HG02798 (cell line): ENCODE measurements around the gene MTOR.

Experiments
- ATAC-seq: cut with Tn5 transposase; IDR thresholded peaks from one replicate; pipeline ENCODE4 v1.9.1; 2021; ENCODE audit warnings: mild to moderate bottlenecking; ENCODE audit not compliant: unreplicated experiment, poor library complexity

Gene MTOR

GRCh38 chr1:11229203-11229602, 33.1 kb downstream of the MTOR start:
- ATAC-seq: no peak

- ATAC-seq: peak; percentile 61
Observed at GRCh38 chr1:11227106-11228077, 35.0 kb downstream of the MTOR start.

GRCh38 chr1:11216074-11216473, 46.3 kb downstream of the MTOR start:
- ATAC-seq: no peak

- no peak for ATAC-seq
Observed at GRCh38 chr1:11215381-11216005, 46.9 kb downstream of the MTOR start.

- no peak for ATAC-seq
Observed at GRCh38 chr1:11214698-11215380, 47.5 kb downstream of the MTOR start.

GRCh38 chr1:11211925-11212587, 50.3 kb downstream of the MTOR start:
- ATAC-seq: no peak

- no peak for ATAC-seq
Observed at GRCh38 chr1:11211461-11211860, 50.9 kb downstream of the MTOR start.

- ATAC-seq: no peak
Observed at GRCh38 chr1:11207898-11208611, 54.3 kb downstream of the MTOR start.

GRCh38 chr1:11204396-11205190, 57.8 kb downstream of the MTOR start:
- ATAC-seq: no peak

GRCh38 chr1:11198851-11199594, 63.3 kb downstream of the MTOR start:
- no peak for ATAC-seq

GRCh38 chr1:11198257-11198656, 64.1 kb downstream of the MTOR start:
- ATAC-seq: no peak

GRCh38 chr1:11197359-11197758, 65.0 kb downstream of the MTOR start:
- ATAC-seq: no peak

GRCh38 chr1:11196945-11197344, 65.4 kb downstream of the MTOR start:
- no peak for ATAC-seq

- ATAC-seq: no peak
Observed at GRCh38 chr1:11194407-11195176, 67.8 kb downstream of the MTOR start.

- ATAC-seq: no peak
Observed at GRCh38 chr1:11193376-11193775, 69.0 kb downstream of the MTOR start.

- no peak for ATAC-seq
Observed at GRCh38 chr1:11188858-11189451, 73.4 kb downstream of the MTOR start, which contains the start of gene ANGPTL7. Gene ANGPTL7 (plus strand): TSS chr1:11189355. CDS start chr1:11189580, 225 bp downstream.

GRCh38 chr1:11188381-11188780, 74.0 kb downstream of the MTOR start:
- ATAC-seq: no peak
